Measurements from ENCODE around the gene CFAP410. TPM values are rescaled to one million over a fixed set of nuclear protein-coding genes. Genes with fewer than 3 reads are reported as not detected.
A peak's percentile ranks its signal among the peaks of the same experiment; 100 is the strongest.
"Not testable (repeated sequence)": the region's sequence is repeated elsewhere in the genome, so short reads cannot be mapped to it uniquely, and the experiment has no call there.

CFAP410 gene
- total and polyA plus RNA-seq, 2 experiments from 2014 or later, result 17.0 to 19.8 TPM

DNA sequence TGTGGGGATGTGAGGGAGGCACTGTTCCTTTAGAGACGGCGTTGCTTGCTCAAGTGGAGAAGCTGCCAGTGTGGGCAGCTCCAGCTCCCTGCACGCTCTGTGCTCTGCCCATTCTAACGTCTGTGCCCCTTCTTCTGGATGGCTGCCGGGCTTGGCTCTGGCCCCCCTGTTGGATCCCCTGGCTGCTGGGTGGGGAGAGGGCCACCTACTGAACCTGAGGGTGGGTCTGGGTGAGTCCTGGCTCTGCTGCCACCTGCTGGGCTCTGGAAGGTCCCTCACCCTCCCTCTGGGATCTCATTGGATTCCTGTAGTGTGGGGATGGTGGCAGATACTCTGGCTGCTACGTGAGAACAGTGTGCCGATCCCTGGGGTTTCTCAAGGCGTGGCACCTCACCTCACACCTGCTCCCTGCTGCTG is 34.3 kb downstream of the CFAP410 start:
- H3K4me1 ChIP-seq (ENCODE audit: insufficient read depth), result peaks cover 8% of the 10 kb centered on the region; the same call in 1 of the 2 replicates
- H3K9me3 ChIP-seq (ENCODE audit: low read depth), result no peaks in the 10 kb centered on the region
- H3F3A ChIP-seq (ENCODE audit: insufficient read depth), result no peaks in the 10 kb centered on the region
- H2AFZ ChIP-seq, result no peak overlapping the region
- no peaks in the 10 kb centered on the region for H4K20me1 ChIP-seq (ENCODE audit: insufficient read depth)
- in situ Hi-C loops (cut with MboI), result no loop called here
- no peak overlapping the region for H3K4me2 ChIP-seq (ENCODE audit: unreplicated experiment)
- no peaks in the 10 kb centered on the region for H3K27me3 ChIP-seq (replicated peaks; ENCODE audit: insufficient read depth)
- no peak for TF ChIP-seq EZH2 (IDR thresholded peaks at IDR 0.05; ENCODE audit: insufficient read depth, poor library complexity, severe bottlenecking)
- peaks cover 78% of the 10 kb centered on the region for H3K79me2 ChIP-seq (ENCODE audit: insufficient read depth)
- 54 to 68% methylated on average over 6 to 7 of the region's 8 CpGs for WGBS, 2 experiments (ENCODE audit: low coverage in 1 of 2, low lambda C conversion rate in 2 of 2, missing lambda C conversion rate in 2 of 2)
- no peak overlapping the region for H3K9ac ChIP-seq
- peak; percentile 58 for DNase-seq
- no peaks in the 10 kb centered on the region for H3K36me3 ChIP-seq (ENCODE audit: low read depth)
- H3K4me3 ChIP-seq, result no peak overlapping the region
- H3K27ac ChIP-seq, result no peak overlapping the region
- no peaks in the 10 kb centered on the region for H3K9me2 ChIP-seq (ENCODE audit: insufficient read depth)

DNA sequence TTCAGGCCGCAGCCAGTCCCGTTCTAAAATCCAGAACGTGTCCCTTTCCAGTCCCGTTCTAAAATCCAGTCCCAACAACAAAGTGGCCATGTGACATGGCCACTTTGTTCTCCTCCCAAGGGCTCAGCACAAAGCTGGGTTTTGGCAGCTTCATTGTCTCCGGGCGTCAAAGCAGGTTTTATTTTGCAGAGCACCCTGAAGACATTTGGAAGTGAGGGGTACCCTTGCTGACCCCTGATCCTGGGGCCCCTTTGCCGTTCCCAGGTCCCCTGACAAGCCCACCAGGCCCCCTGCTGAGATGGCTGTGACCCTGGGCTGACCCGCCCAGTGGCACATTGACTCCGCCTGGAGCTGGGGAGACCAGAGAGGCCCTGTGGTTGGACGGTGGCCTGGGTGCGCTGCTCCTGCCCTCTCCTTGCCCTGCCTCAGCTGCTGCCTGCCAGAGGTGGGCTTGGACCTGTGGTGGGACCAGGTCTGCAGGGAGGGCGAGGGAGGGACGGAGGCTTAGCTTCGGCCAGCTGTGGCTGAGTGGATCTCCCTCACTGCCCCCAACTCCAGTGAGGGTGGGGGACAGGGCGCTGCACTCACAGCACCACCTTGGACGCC is 35.1 kb downstream of the CFAP410 start:
- no peaks in the 10 kb centered on the region for H3K27me3 ChIP-seq (replicated peaks; ENCODE audit: insufficient read depth)
- H3K9me2 ChIP-seq (ENCODE audit: insufficient read depth), result no peaks in the 10 kb centered on the region
- peaks cover 78% of the 10 kb centered on the region for H3K79me2 ChIP-seq (ENCODE audit: insufficient read depth)
- no peaks in the 10 kb centered on the region for H3K9me3 ChIP-seq (ENCODE audit: low read depth)
- no peak overlapping the region for H3K4me2 ChIP-seq (ENCODE audit: unreplicated experiment)
- no peaks in the 10 kb centered on the region for H3F3A ChIP-seq (ENCODE audit: insufficient read depth)
- H3K27ac ChIP-seq, result no peak overlapping the region
- no peak overlapping the region for H3K4me3 ChIP-seq
- WGBS, 2 experiments (ENCODE audit: low coverage in 1 of 2, low lambda C conversion rate in 2 of 2, missing lambda C conversion rate in 2 of 2), result 65 to 70% methylated on average over 16 of the region's 16 CpGs
- no peak overlapping the region for H2AFZ ChIP-seq
- no peak for DNase-seq
- peaks cover 11% of the 10 kb centered on the region for H3K4me1 ChIP-seq (ENCODE audit: insufficient read depth)
- in situ Hi-C loops (cut with MboI), result no loop called here
- H4K20me1 ChIP-seq (ENCODE audit: insufficient read depth), result no peaks in the 10 kb centered on the region
- no peak for TF ChIP-seq EZH2phosphoT487 (IDR thresholded peaks at IDR 0.05; ENCODE audit: insufficient read depth, low read depth)
- no peak for TF ChIP-seq EZH2 (IDR thresholded peaks at IDR 0.05; ENCODE audit: insufficient read depth, poor library complexity, severe bottlenecking)
- no peak overlapping the region for H3K9ac ChIP-seq
- H3K36me3 ChIP-seq (ENCODE audit: low read depth), result no peaks in the 10 kb centered on the region

DNA sequence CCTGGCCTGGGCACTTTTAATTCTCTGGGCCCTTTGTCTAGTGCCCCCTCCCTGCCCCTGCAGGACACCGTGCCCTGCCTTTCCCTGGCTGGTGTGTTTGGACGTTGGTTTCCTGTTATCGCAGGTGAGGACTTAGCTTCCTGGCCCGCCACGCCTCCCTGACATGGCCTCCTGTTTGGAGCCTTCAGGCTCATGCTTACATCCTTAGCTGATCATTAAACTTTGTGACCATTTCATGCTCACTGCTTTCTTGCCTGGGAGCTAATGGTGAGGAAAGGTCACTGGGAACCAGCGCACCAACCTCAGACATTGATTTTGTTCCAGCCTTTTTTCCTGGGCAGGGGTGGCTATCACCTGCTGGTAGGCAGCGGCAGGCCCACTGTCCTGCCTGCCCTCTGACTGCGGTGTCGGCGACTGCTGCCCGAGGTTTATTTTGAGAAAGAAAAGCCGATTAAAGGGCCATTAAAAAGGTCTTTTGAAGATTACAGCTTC is 35.7 kb downstream of the CFAP410 start:
- TF ChIP-seq EZH2 (IDR thresholded peaks at IDR 0.05; ENCODE audit: insufficient read depth, poor library complexity, severe bottlenecking), result no peak
- no peak for TF ChIP-seq EZH2phosphoT487 (IDR thresholded peaks at IDR 0.05; ENCODE audit: insufficient read depth, low read depth)
- in situ Hi-C loops (cut with MboI), result no loop called here
- Histone ChIP-seq H3K9me3 (ENCODE audit: low read depth) (no peaks in the 10 kb centered on the region), H3K4me3 (no peak overlapping the region), H3K9me2 (ENCODE audit: insufficient read depth) (no peaks in the 10 kb centered on the region), H3K79me2 (ENCODE audit: insufficient read depth) (peaks cover 78% of the 10 kb centered on the region), H2AFZ (no peak overlapping the region), H4K20me1 (ENCODE audit: insufficient read depth) (no peaks in the 10 kb centered on the region), H3K4me2 (ENCODE audit: unreplicated experiment) (no peak overlapping the region), H3K27ac (no peak overlapping the region), H3F3A (ENCODE audit: insufficient read depth) (0 out of 2 replicates have a peak, but pooled peaks cover under 1% of the 10 kb centered on the region), H3K9ac (no peak overlapping the region), H3K36me3 (ENCODE audit: low read depth) (no peaks in the 10 kb centered on the region), H3K4me1 (ENCODE audit: insufficient read depth) (peaks cover 12% of the 10 kb centered on the region), H3K27me3 (replicated peaks; ENCODE audit: insufficient read depth) (no peaks in the 10 kb centered on the region)
- DNase-seq, result no peak
- 74 to 77% methylated on average over 12 of the region's 12 CpGs for WGBS, 2 experiments (ENCODE audit: low coverage in 1 of 2, low lambda C conversion rate in 2 of 2, missing lambda C conversion rate in 2 of 2)

DNA sequence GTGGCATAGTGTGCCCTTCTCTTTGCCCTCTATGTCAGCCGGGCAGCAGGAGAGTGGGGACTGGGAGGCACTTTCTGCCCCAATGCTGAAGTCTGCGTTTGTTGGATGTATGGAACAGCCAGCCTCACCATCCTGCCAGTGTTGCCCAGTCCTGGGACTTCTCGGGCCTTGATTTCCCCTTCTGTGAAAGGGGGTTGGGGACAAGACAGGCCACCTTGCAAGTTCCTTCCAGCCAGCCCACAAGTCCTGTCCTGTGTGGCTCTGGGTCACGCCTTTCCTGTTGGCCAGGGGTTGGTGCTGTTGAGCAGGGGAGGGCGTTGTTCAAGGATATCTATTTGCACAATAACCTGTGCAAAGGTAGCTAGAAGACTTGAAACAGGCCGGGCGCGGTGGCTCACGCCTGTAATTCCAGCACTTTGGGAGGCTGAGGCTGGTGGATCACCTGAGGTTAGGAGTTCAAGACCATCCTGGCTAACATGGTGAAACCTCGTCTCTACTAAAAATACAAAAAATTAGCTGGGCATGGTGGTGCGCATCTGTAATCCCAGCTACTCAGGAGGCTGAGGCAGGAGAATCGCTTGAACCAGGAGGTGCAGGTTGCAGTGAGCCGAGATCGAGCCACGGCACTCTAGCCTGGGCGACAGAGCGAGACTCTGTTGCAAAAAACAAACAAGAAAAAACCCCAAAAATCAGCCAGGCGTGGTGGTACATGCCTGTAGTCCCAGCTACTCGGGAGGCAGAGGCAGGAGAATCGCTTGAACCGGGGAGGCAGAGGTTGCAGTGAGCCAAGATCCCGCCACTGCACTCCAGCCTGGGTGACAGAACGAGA is 36.4 kb downstream of the CFAP410 start:
- H3K79me2 ChIP-seq (ENCODE audit: insufficient read depth), result peaks cover 72% of the 10 kb centered on the region
- H3K4me2 ChIP-seq (ENCODE audit: unreplicated experiment); H3K4me3 ChIP-seq: not testable (repeated sequence)

More for the DNA sequence above, 36.4 kb downstream of the CFAP410 start:
- H4K20me1 ChIP-seq (ENCODE audit: insufficient read depth); H3K27me3 ChIP-seq (replicated peaks; ENCODE audit: insufficient read depth); H3F3A ChIP-seq (ENCODE audit: insufficient read depth); H3K27ac ChIP-seq; H2AFZ ChIP-seq; in situ Hi-C loops (cut with MboI); DNase-seq; H3K9me3 ChIP-seq (ENCODE audit: low read depth); H3K9me2 ChIP-seq (ENCODE audit: insufficient read depth); H3K9ac ChIP-seq; H3K36me3 ChIP-seq (ENCODE audit: low read depth): not testable (repeated sequence)
- H3K4me1 ChIP-seq (ENCODE audit: insufficient read depth), result peaks cover 12% of the 10 kb centered on the region
- WGBS, 2 experiments (ENCODE audit: low coverage in 1 of 2, low lambda C conversion rate in 2 of 2, missing lambda C conversion rate in 2 of 2), result 92 to 93% methylated on average over 22 to 23 of the region's 23 CpGs
